Activated T-helper 1 cell treated with anti-CD3 and anti-CD28 coated beads, Interleukin-12 subunit alpha, Interleukin-12 subunit beta, Interleukin-2, Interleukin-4 antibody, amounts not matched to agents 30 ng/mL and 10 ng/mL and 1 ng/mL, durations not matched to agents 14 hours and 24 hours and 36 hours (primary cell): ENCODE data around the gene DNAJC21. TPM values are rescaled to one million over a fixed set of nuclear protein-coding genes. Genes with fewer than 3 reads are reported as not detected.

ENCODE experiments used
- DNase-seq: peaks from one replicate; pipeline ENCODE4 v3.0.0; 2021; ENCODE audit warnings: low spot score
- H3K27ac Mint-ChIP-seq: one replicate; pipeline ENCODE4 v1.8.0; 2021; ENCODE audit warnings: mild to moderate bottlenecking, mixed read lengths
- H3K27me3 Mint-ChIP-seq: one replicate; pipeline ENCODE4 v1.8.0; 2022; ENCODE audit warnings: mild to moderate bottlenecking, moderate library complexity, mixed read lengths; ENCODE audit not compliant: insufficient read depth
- H3K36me3 Mint-ChIP-seq: one replicate; pipeline ENCODE4 v1.8.0; 2021; ENCODE audit warnings: low read depth, mixed read lengths
- H3K4me1 Mint-ChIP-seq: one replicate; pipeline ENCODE4 v1.8.0; 2021; ENCODE audit warnings: low read depth, mixed read lengths
- H3K4me3 Mint-ChIP-seq: one replicate; pipeline ENCODE4 v1.8.0; 2021; ENCODE audit warnings: mild to moderate bottlenecking, moderate library complexity, mixed read lengths
- H3K9me3 Mint-ChIP-seq: one replicate; pipeline ENCODE4 v1.8.0; 2021; ENCODE audit warnings: mixed read lengths
- intact Hi-C: fragments of 100-400 bp; cut with micrococcal nuclease; formaldehyde crosslinking; loops from one replicate; pipeline ENCODE4 v1.15.1; 2024
- total RNA-seq: library from RNA; stranded (reverse); gene quantifications from 2 replicates; pipeline ENCODE4 v1.2.3, GENCODE V29; 2022

The DNAJC21 gene
- 64.0 and 67.8 TPM in 2 replicates for total RNA-seq

- DNase-seq = peak; percentile 97
- intact Hi-C loops = loop anchor here (1.0 to 10.0 kb wide), 8 partner anchors 14 to 1313 kb away; partner anchors contain the start of genes AMACR, BRIX1, IL7R and LMBRD2
- peaks cover 33% of the 10 kb centered on the region for H3K36me3 Mint-ChIP-seq
- H3K27ac Mint-ChIP-seq = peak within 1 kb of the TSS; percentile 95
- H3K27me3 Mint-ChIP-seq = no peaks in the 10 kb centered on the region
- H3K9me3 Mint-ChIP-seq = no peaks in the 10 kb centered on the region
- peaks cover 45% of the 10 kb centered on the region for H3K4me1 Mint-ChIP-seq
- peak within 1 kb of the TSS; percentile 98 for H3K4me3 Mint-ChIP-seq
Observed at GRCh38 chr5:34929134-34929719, at the start of gene DNAJC21. DNAJC21 (plus strand) TSS chr5:34929559; CDS start chr5:34929820, 261 bp downstream.

GRCh38 chr5:34881246-34881645, 48.1 kb upstream of the DNAJC21 start:
- H3K9me3 Mint-ChIP-seq = peaks cover 3% of the 10 kb centered on the region

GRCh38 chr5:34886392-34887119, 42.8 kb upstream of the DNAJC21 start:
- Mint-ChIP-seq H3K4me1 (no peaks in the 10 kb centered on the region), H3K27me3 (peaks cover 8% of the 10 kb centered on the region), H3K4me3 (no peak overlapping the region), H3K9me3 (no peaks in the 10 kb centered on the region), H3K27ac (no peak overlapping the region), H3K36me3 (no peaks in the 10 kb centered on the region)
- DNase-seq = no peak
- intact Hi-C loops = no loop called here

More at GRCh38 chr5:34881246-34881645, 48.1 kb upstream of the DNAJC21 start:
- Mint-ChIP-seq H3K36me3 (no peaks in the 10 kb centered on the region), H3K27ac (no peak overlapping the region), H3K27me3 (peaks cover 12% of the 10 kb centered on the region), H3K4me1 (no peaks in the 10 kb centered on the region), H3K4me3 (no peak overlapping the region)
- DNase-seq = no peak
- intact Hi-C loops = no loop called here

GRCh38 chr5:34889394-34889793, 40.0 kb upstream of the DNAJC21 start:
- no peak overlapping the region for H3K27ac Mint-ChIP-seq
- H3K9me3 Mint-ChIP-seq = no peaks in the 10 kb centered on the region
- H3K36me3 Mint-ChIP-seq = no peaks in the 10 kb centered on the region
- no peaks in the 10 kb centered on the region for H3K4me1 Mint-ChIP-seq
- DNase-seq = no peak
- intact Hi-C loops = no loop called here
- H3K27me3 Mint-ChIP-seq = peaks cover 6% of the 10 kb centered on the region
- H3K4me3 Mint-ChIP-seq = no peak overlapping the region

- Mint-ChIP-seq H3K9me3 (no peaks in the 10 kb centered on the region), H3K36me3 (no peaks in the 10 kb centered on the region), H3K27me3 (no peaks in the 10 kb centered on the region), H3K4me3 (no peak overlapping the region), H3K4me1 (no peaks in the 10 kb centered on the region), H3K27ac (no peak overlapping the region)
- intact Hi-C loops = no loop called here
- DNase-seq = no peak
Observed at GRCh38 chr5:34891981-34892380, 37.4 kb upstream of the DNAJC21 start.

GRCh38 chr5:34892414-34892813, 36.9 kb upstream of the DNAJC21 start:
- no peak for DNase-seq
- no peaks in the 10 kb centered on the region for H3K4me1 Mint-ChIP-seq
- H3K27ac Mint-ChIP-seq = no peak overlapping the region
- H3K27me3 Mint-ChIP-seq = no peaks in the 10 kb centered on the region
- intact Hi-C loops = no loop called here
- H3K9me3 Mint-ChIP-seq = no peaks in the 10 kb centered on the region
- no peak overlapping the region for H3K4me3 Mint-ChIP-seq
- H3K36me3 Mint-ChIP-seq = no peaks in the 10 kb centered on the region

GRCh38 chr5:34894716-34895115, 34.6 kb upstream of the DNAJC21 start:
- Mint-ChIP-seq H3K27ac (no peak overlapping the region), H3K4me3 (no peak overlapping the region), H3K9me3 (no peaks in the 10 kb centered on the region), H3K36me3 (no peaks in the 10 kb centered on the region), H3K27me3 (no peaks in the 10 kb centered on the region), H3K4me1 (no peaks in the 10 kb centered on the region)
- intact Hi-C loops = no loop called here
- DNase-seq = no peak

GRCh38 chr5:34895641-34896419, 33.5 kb upstream of the DNAJC21 start:
- Mint-ChIP-seq H3K4me3 (no peak overlapping the region), H3K4me1 (no peaks in the 10 kb centered on the region), H3K9me3 (no peaks in the 10 kb centered on the region), H3K36me3 (no peaks in the 10 kb centered on the region), H3K27me3 (no peaks in the 10 kb centered on the region), H3K27ac (no peak overlapping the region)
- intact Hi-C loops = no loop called here
- no peak for DNase-seq

GRCh38 chr5:34897646-34898045, 31.7 kb upstream of the DNAJC21 start:
- Mint-ChIP-seq H3K4me3 (no peak overlapping the region), H3K27me3 (no peaks in the 10 kb centered on the region), H3K36me3 (no peaks in the 10 kb centered on the region), H3K4me1 (no peaks in the 10 kb centered on the region), H3K27ac (no peak overlapping the region), H3K9me3 (no peaks in the 10 kb centered on the region)
- no peak for DNase-seq
- intact Hi-C loops = loop anchor here (1.0 kb wide), 3 partner anchors 374 to 423 kb away; no protein-coding TSS in a partner anchor

- no peaks in the 10 kb centered on the region for H3K9me3 Mint-ChIP-seq
- intact Hi-C loops = loop anchor here (1.0 kb wide), 3 partner anchors 375 to 424 kb away; no protein-coding TSS in a partner anchor
- H3K4me1 Mint-ChIP-seq = no peaks in the 10 kb centered on the region
- H3K27ac Mint-ChIP-seq = no peak overlapping the region
- peak; percentile 27 for DNase-seq
- no peaks in the 10 kb centered on the region for H3K27me3 Mint-ChIP-seq
- H3K4me3 Mint-ChIP-seq = no peak overlapping the region
- peaks cover 2% of the 10 kb centered on the region for H3K36me3 Mint-ChIP-seq
Observed at GRCh38 chr5:34898258-34898895, 31.0 kb upstream of the DNAJC21 start.

GRCh38 chr5:34899066-34899465, 30.3 kb upstream of the DNAJC21 start:
- Mint-ChIP-seq H3K36me3 (peaks cover 2% of the 10 kb centered on the region), H3K27me3 (no peaks in the 10 kb centered on the region), H3K27ac (no peak overlapping the region), H3K4me3 (no peak overlapping the region), H3K4me1 (no peaks in the 10 kb centered on the region), H3K9me3 (no peaks in the 10 kb centered on the region)
- intact Hi-C loops = no loop called here
- no peak for DNase-seq

GRCh38 chr5:34900652-34901051, 28.7 kb upstream of the DNAJC21 start:
- no peak overlapping the region for H3K27ac Mint-ChIP-seq
- no peak overlapping the region for H3K4me3 Mint-ChIP-seq
- intact Hi-C loops = no loop called here
- no peaks in the 10 kb centered on the region for H3K27me3 Mint-ChIP-seq
- no peaks in the 10 kb centered on the region for H3K9me3 Mint-ChIP-seq
- DNase-seq = no peak
- H3K4me1 Mint-ChIP-seq = no peaks in the 10 kb centered on the region
- H3K36me3 Mint-ChIP-seq = peaks cover 5% of the 10 kb centered on the region
